Esophagus muscularis mucosa (tissue), 3 donors: ENCODE results near the gene PIAS4.

Experiments
- CTCF ChIP-seq, 3 experiments: fragments of 200-600 bp in 2 of 3; fragments of 450-650 bp in 1 of 3; sonication (generic) in 2 of 3; IDR thresholded peaks; one replicate each; pipeline ENCODE4 v1.5.1; 2017 to 2019; ENCODE audit warnings: antibody characterized with exemption in 3 of 3, mild to moderate bottlenecking in 2 of 3, moderate library complexity in 1 of 3
- POLR2A ChIP-seq: fragments of 450-650 bp; IDR thresholded peaks from one replicate; pipeline ENCODE4 v1.6.1; 2017; ENCODE audit warnings: antibody characterized with exemption, moderate library complexity, mild to moderate bottlenecking, low read depth

DNA sequence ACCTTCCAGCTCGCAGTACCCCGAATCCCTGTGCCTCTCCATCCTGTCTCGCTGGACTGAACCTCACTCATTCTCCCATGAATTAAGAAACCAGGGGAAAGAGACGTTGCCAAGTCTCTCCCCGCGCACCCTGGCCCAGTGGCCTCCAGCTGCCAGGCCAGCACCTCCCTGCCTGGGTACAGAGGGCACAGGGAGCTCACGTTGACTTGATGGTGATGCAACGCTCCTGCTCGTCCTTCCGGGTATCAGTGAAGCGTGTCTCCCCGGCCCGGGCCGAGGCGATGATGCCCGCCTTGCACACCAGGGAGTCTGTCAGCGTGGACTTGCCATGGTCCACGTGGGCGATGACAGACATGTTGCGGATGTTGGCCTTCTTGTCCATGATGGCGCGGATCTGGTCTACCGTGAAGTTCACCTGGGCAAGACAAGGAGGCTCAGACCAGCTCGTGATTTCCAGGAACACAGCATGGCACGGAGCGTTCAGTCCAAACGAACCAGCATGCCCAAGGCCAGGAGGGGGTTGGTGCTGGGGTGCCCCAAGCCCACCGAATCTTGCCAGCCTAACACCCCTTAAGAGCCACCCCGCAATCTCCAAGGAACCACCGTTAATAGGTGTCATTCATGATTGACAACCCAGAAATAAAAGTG is 23.5 kb upstream of the PIAS4 start:
- TF ChIP-seq CTCF (IDR thresholded peaks at IDR 0.05) (no peak), POLR2A (no peak)
